ENCODE data around the gene TCTN2. TPM values are rescaled to one million over a fixed set of nuclear protein-coding genes. Genes with fewer than 3 reads are reported as not detected.

TCTN2 gene
- total and polyA plus RNA-seq, 2 experiments from 2014 or later, result 2.9 to 4.7 TPM

DNA sequence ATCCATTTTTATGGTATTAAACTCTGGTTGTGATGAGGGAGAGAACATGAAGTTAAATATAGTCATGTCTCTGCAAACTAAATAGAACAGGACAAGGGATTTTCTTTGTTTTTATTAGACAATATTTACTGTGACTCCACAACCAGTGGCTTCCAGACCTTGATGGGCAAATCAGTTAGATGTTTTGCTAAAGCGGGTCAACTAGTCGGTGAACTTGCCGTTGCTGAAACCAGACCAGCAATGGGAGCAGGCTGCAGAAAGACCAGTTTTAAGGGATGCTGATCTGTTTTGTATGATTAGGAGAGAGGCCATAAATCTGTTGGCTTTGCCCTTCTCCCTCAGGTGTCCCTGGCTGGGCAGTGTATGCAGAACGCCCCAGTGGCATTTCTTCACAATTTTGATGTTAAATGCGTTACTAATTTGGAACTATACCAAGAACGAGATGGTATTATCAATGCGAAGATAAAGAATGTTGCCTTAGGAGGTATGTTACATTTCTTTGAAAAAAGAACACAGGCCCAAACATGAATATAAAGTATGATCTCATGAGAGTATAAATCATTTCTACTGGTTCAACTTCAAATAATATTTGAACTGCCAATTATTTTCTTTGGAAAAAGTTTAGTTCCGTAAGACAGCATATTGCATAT, 19.4 kb downstream of the TCTN2 start:
- Histone ChIP-seq H3K27ac (no peak overlapping the region), H3K9me2 (replicated peaks; ENCODE audit: insufficient read depth) (no peaks in the 10 kb centered on the region), H3K4me1 (ENCODE audit: insufficient read depth) (no peaks in the 10 kb centered on the region), H3K27me3 (no peaks in the 10 kb centered on the region), H3K9me3 (ENCODE audit: low read depth) (no peaks in the 10 kb centered on the region), H3K79me2 (no peaks in the 10 kb centered on the region), H3K4me2 (no peak overlapping the region), H2AFZ (no peak overlapping the region), H3K4me3 (no peak overlapping the region), H4K20me1 (ENCODE audit: insufficient read depth, poor library complexity, severe bottlenecking) (no peaks in the 10 kb centered on the region), H3K36me3 (replicated peaks; ENCODE audit: insufficient read depth, low read depth) (no peaks in the 10 kb centered on the region)
- TF ChIP-seq, protein P1, sequence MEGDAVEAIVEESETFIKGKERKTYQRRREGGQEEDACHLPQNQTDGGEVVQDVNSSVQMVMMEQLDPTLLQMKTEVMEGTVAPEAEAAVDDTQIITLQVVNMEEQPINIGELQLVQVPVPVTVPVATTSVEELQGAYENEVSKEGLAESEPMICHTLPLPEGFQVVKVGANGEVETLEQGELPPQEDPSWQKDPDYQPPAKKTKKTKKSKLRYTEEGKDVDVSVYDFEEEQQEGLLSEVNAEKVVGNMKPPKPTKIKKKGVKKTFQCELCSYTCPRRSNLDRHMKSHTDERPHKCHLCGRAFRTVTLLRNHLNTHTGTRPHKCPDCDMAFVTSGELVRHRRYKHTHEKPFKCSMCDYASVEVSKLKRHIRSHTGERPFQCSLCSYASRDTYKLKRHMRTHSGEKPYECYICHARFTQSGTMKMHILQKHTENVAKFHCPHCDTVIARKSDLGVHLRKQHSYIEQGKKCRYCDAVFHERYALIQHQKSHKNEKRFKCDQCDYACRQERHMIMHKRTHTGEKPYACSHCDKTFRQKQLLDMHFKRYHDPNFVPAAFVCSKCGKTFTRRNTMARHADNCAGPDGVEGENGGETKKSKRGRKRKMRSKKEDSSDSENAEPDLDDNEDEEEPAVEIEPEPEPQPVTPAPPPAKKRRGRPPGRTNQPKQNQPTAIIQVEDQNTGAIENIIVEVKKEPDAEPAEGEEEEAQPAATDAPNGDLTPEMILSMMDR (IDR thresholded peaks at IDR 0.05; ENCODE audit: poor library complexity), result no peak
- no peak for TF ChIP-seq EZH2phosphoT487 (IDR thresholded peaks at IDR 0.05; ENCODE audit: low read depth, severe bottlenecking, unreplicated experiment)
- no peak for TF ChIP-seq EZH2 (IDR thresholded peaks at IDR 0.05; ENCODE audit: borderline replicate concordance)
- 91% methylated on average over 8 of the region's 8 CpGs for WGBS (ENCODE audit: low lambda C conversion rate, missing lambda C conversion rate)
- no peak for DNase-seq (ENCODE audit: low spot score)

DNA sequence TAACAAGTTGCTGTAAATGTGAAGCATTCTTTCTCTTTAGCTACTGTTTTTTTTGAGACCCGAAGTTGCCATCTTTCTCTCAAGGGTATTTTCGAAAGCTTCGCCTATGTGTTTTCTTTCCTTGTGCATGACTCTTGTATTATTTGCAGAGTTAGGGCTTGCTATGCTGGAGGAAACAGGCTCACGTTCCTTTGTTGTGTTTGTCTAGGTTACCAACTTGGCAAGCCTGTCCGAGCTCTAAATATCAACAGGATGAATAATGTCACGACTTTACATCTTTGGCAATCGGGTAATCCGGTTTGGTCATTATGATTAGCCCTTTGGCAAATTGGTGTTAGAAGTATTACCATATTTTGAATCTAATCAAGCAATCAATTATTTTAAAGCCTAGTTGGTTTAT, 25.3 kb downstream of the TCTN2 start:
- WGBS (ENCODE audit: low lambda C conversion rate, missing lambda C conversion rate), result 84% methylated on average over 8 of the region's 8 CpGs
- no peaks in the 10 kb centered on the region for H3K4me1 ChIP-seq (ENCODE audit: insufficient read depth)
- no peaks in the 10 kb centered on the region for H3K9me2 ChIP-seq (replicated peaks; ENCODE audit: insufficient read depth)
- H3K27ac ChIP-seq, result no peak overlapping the region
- H3K9me3 ChIP-seq (ENCODE audit: low read depth), result no peaks in the 10 kb centered on the region
- H4K20me1 ChIP-seq (ENCODE audit: insufficient read depth, poor library complexity, severe bottlenecking), result no peaks in the 10 kb centered on the region
- TF ChIP-seq, protein P1 (IDR thresholded peaks at IDR 0.05; ENCODE audit: poor library complexity), result no peak
- TF ChIP-seq EZH2phosphoT487 (IDR thresholded peaks at IDR 0.05; ENCODE audit: low read depth, severe bottlenecking, unreplicated experiment) (no peak), EZH2 (IDR thresholded peaks at IDR 0.05; ENCODE audit: borderline replicate concordance) (no peak)
- H3K27me3 ChIP-seq, result no peaks in the 10 kb centered on the region
- no peak overlapping the region for H2AFZ ChIP-seq
- DNase-seq (ENCODE audit: low spot score), result no peak
- H3K4me3 ChIP-seq, result no peak overlapping the region
- no peaks in the 10 kb centered on the region for H3K79me2 ChIP-seq
- no peak overlapping the region for H3K4me2 ChIP-seq
- H3K36me3 ChIP-seq (replicated peaks; ENCODE audit: insufficient read depth, low read depth), result no peaks in the 10 kb centered on the region

DNA sequence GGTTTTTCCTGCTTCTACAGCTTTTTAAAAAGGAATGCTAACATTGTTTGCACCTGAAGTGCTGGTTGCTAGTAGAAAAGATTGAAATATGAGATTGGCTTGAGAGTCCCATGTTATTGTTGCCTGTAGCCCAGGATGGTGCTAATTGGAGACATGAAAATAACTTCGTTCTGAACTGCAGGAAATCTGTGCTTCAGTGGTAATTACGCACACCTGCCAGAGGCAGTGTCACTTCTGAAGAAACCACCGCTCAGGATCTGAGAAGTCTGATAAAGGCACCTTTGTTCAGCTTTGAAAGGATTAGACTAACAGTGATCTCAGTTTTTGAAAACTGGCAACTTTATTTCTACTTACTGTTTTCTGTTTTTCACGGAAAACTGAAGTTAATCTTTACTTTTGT, 25.7 kb downstream of the TCTN2 start:
- no peaks in the 10 kb centered on the region for H3K9me2 ChIP-seq (replicated peaks; ENCODE audit: insufficient read depth)
- H3K36me3 ChIP-seq (replicated peaks; ENCODE audit: insufficient read depth, low read depth), result no peaks in the 10 kb centered on the region
- H3K4me1 ChIP-seq (ENCODE audit: insufficient read depth), result no peaks in the 10 kb centered on the region
- DNase-seq (ENCODE audit: low spot score), result no peak
- H3K27me3 ChIP-seq, result no peaks in the 10 kb centered on the region
- H3K9me3 ChIP-seq (ENCODE audit: low read depth), result no peaks in the 10 kb centered on the region
- WGBS (ENCODE audit: low lambda C conversion rate, missing lambda C conversion rate), result 75% methylated on average over 4 of the region's 4 CpGs
- no peak overlapping the region for H3K4me2 ChIP-seq
- no peaks in the 10 kb centered on the region for H3K79me2 ChIP-seq
- no peak overlapping the region for H3K4me3 ChIP-seq
- no peaks in the 10 kb centered on the region for H4K20me1 ChIP-seq (ENCODE audit: insufficient read depth, poor library complexity, severe bottlenecking)
- H2AFZ ChIP-seq, result no peak overlapping the region
- no peak for TF ChIP-seq EZH2 (IDR thresholded peaks at IDR 0.05; ENCODE audit: borderline replicate concordance)
- TF ChIP-seq EZH2phosphoT487 (IDR thresholded peaks at IDR 0.05; ENCODE audit: low read depth, severe bottlenecking, unreplicated experiment), result no peak
- TF ChIP-seq, protein P1 (IDR thresholded peaks at IDR 0.05; ENCODE audit: poor library complexity), result no peak
- no peak overlapping the region for H3K27ac ChIP-seq

Measured in hepatocyte (in vitro differentiated cells).